GM19328 (cell line): ENCODE results near the gene GRB14.
"Not testable (repeated sequence)": the region's sequence is repeated elsewhere in the genome, so short reads cannot be mapped to it uniquely, and the experiment has no call there.

Experiments
- ATAC-seq: cut with Tn5 transposase; IDR thresholded peaks from one replicate; pipeline ENCODE4 v1.9.1; 2021; ENCODE audit warnings: mild to moderate bottlenecking, moderate library complexity; ENCODE audit not compliant: unreplicated experiment

GRB14 gene

GRCh38 chr2:164504253-164504652 is 117.0 kb downstream of the GRB14 start:
- ATAC-seq, result no peak

- ATAC-seq, result no peak
Observed at GRCh38 chr2:164498836-164499235, 122.4 kb downstream of the GRB14 start.

GRCh38 chr2:164496881-164497280 is 124.4 kb downstream of the GRB14 start:
- ATAC-seq, result no peak

GRCh38 chr2:164496421-164496820 is 124.9 kb downstream of the GRB14 start:
- ATAC-seq, result no peak

- ATAC-seq, result no peak
Observed at GRCh38 chr2:164495491-164496223, 125.6 kb downstream of the GRB14 start.

GRCh38 chr2:164485541-164485940 is 135.7 kb downstream of the GRB14 start:
- no peak for ATAC-seq

- ATAC-seq, result no peak
Observed at GRCh38 chr2:164479460-164479859, 141.8 kb downstream of the GRB14 start.

GRCh38 chr2:164478205-164478604 is 143.1 kb downstream of the GRB14 start:
- no peak for ATAC-seq

GRCh38 chr2:164474873-164475272 is 146.4 kb downstream of the GRB14 start:
- no peak for ATAC-seq

GRCh38 chr2:164473021-164473420 is 148.3 kb downstream of the GRB14 start:
- ATAC-seq, result no peak

- not testable (repeated sequence) for ATAC-seq
Observed at GRCh38 chr2:164465047-164465446, 156.2 kb downstream of the GRB14 start.

GRCh38 chr2:164464376-164464775 is 156.9 kb downstream of the GRB14 start:
- ATAC-seq, result no peak

GRCh38 chr2:164458792-164459191 is 162.5 kb downstream of the GRB14 start:
- no peak for ATAC-seq

GRCh38 chr2:164457271-164457670 is 164.0 kb downstream of the GRB14 start:
- no peak for ATAC-seq

GRCh38 chr2:164456619-164457018 is 164.7 kb downstream of the GRB14 start:
- no peak for ATAC-seq

- ATAC-seq, result no peak
Observed at GRCh38 chr2:164453656-164454305, 167.5 kb downstream of the GRB14 start.

- no peak for ATAC-seq
Observed at GRCh38 chr2:164450278-164450677, 171.0 kb downstream of the GRB14 start.

GRCh38 chr2:164449706-164450105 is 171.6 kb downstream of the GRB14 start:
- no peak for ATAC-seq

- no peak for ATAC-seq
Observed at GRCh38 chr2:164447660-164448059, 173.6 kb downstream of the GRB14 start.
